HepG2 (cell line): ENCODE measurements around the gene IRS2. TPM values are rescaled to one million over a fixed set of nuclear protein-coding genes. Genes with fewer than 3 reads are reported as not detected.
A peak's percentile ranks its signal among the peaks of the same experiment; 100 is the strongest.

Source experiments
- AFF4 ChIP-seq: sonication (generic); formaldehyde crosslinking; IDR thresholded peaks from 2 replicates; pipeline ENCODE4 v1.4.0; 2020; ENCODE audit warnings: missing genetic modification reagents
- ARID5B ChIP-seq: IDR thresholded peaks from 2 replicates; pipeline ENCODE4 v1.4.0; 2020; ENCODE audit warnings: mild to moderate bottlenecking, missing genetic modification reagents
- CENPX ChIP-seq: sonication (generic); formaldehyde crosslinking; IDR thresholded peaks from 2 replicates; pipeline ENCODE4 v1.9.0; 2021; ENCODE audit warnings: mild to moderate bottlenecking, missing genetic modification reagents, moderate library complexity
- ESRRA ChIP-seq: sonication (generic); formaldehyde crosslinking; IDR thresholded peaks from 2 replicates; pipeline ENCODE4 v1.5.1; 2020; ENCODE audit warnings: mild to moderate bottlenecking, low read depth, missing genetic modification reagents
- FOSL1 ChIP-seq: sonication (generic); formaldehyde crosslinking; IDR thresholded peaks from 2 replicates; pipeline ENCODE4 v1.9.0; 2021; ENCODE audit warnings: missing genetic modification reagents, borderline replicate concordance
- MAFG ChIP-seq: sonication (generic); formaldehyde crosslinking; IDR thresholded peaks from 2 replicates; pipeline ENCODE4 v1.5.1; 2020; ENCODE audit warnings: mild to moderate bottlenecking, missing genetic modification reagents
- REL ChIP-seq: sonication (generic); formaldehyde crosslinking; conservative IDR thresholded peaks from 2 replicates; pipeline ENCODE4 v1.8.0; 2022; ENCODE audit warnings: mild to moderate bottlenecking, missing genetic modification reagents, moderate library complexity
- SKI ChIP-seq: fragments of 450-650 bp; IDR thresholded peaks from one replicate; pipeline ENCODE4 v1.6.1; 2018; ENCODE audit warnings: mild to moderate bottlenecking; ENCODE audit not compliant: partially characterized antibody
- SOX6 ChIP-seq, 2 experiments: fragments of 450-650 bp in 1 of 2; sonication (generic) in 1 of 2; formaldehyde crosslinking in 1 of 2; IDR thresholded peaks; 2 replicates each; pipeline versions ENCODE4 v1.4.0 to v1.6.1; 2017 to 2020; ENCODE audit warnings: antibody characterized with exemption in 1 of 2, mild to moderate bottlenecking in 1 of 2, missing genetic modification reagents in 1 of 2
- SP5 ChIP-seq: IDR thresholded peaks from 2 replicates; pipeline ENCODE4 v1.6.1; 2016; ENCODE audit warnings: low read depth, borderline replicate concordance
- ZNF331 ChIP-seq: sonication (generic); formaldehyde crosslinking; IDR thresholded peaks from 2 replicates; pipeline ENCODE4 v1.4.0; 2020; ENCODE audit warnings: missing genetic modification reagents
- polyA plus RNA-seq, 8 experiments: library from polyadenylated mRNA; depleted of rRNA in 3 of 8; stranded (reverse) in 7 of 8; unstranded in 1 of 8; fragments of >200 nt; fragmentation: Illumina TruSeq in 4 of 8; extraction: Trizol in 4 of 8; gene quantifications; 2 replicates each; pipeline versions ENCODE4 v1.2.1 to v1.2.3, GENCODE V29; 2011 to 2016; ENCODE audit warnings: low read depth in 4 of 8, missing spikeins in 1 of 8, mixed read lengths in 1 of 8; ENCODE audit not compliant: insufficient read depth in 1 of 8
- total RNA-seq, 5 experiments: library from RNA; depleted of rRNA; stranded (reverse); fragments of >200 nt; fragmentation: Illumina TruSeq; extraction: Trizol; gene quantifications; 2 replicates each; pipeline ENCODE4 v1.2.3, GENCODE V29; 2016; ENCODE audit warnings: low read depth in 1 of 5
- TF ChIP-seq, protein P1 (sequence below): sonication (generic); formaldehyde crosslinking; IDR thresholded peaks from 2 replicates; pipeline ENCODE4 v1.9.0; 2021; ENCODE audit warnings: missing genetic modification reagents, mild to moderate bottlenecking, borderline replicate concordance
- TF ChIP-seq, protein P2 (sequence below): sonication (generic); formaldehyde crosslinking; IDR thresholded peaks from 2 replicates; pipeline ENCODE4 v1.4.0; 2020; ENCODE audit warnings: missing genetic modification reagents
- TF ChIP-seq, protein P3 (sequence below): IDR thresholded peaks from 2 replicates; pipeline ENCODE4 v1.6.1; 2012; ENCODE audit warnings: low read depth, low read length, improper control_type of control experiment
- TF ChIP-seq, protein P4 (sequence below): sonication (generic); formaldehyde crosslinking; IDR thresholded peaks from 2 replicates; pipeline ENCODE4 v1.4.0; 2020; ENCODE audit warnings: missing genetic modification reagents

The IRS2 gene
- total and polyA plus RNA-seq, 2 of the 13 experiments (the other 11 are each of a cell fraction or from before 2014, with no cell fraction given): 0.02 to 0.04 TPM

GRCh38 chr13:109802936-109803335 is 16.6 kb upstream of the IRS2 start (continued):
- peak; percentile 80 for TF ChIP-seq ARID5B (CRISPR knock-in tag)
- TF ChIP-seq, protein P1, sequence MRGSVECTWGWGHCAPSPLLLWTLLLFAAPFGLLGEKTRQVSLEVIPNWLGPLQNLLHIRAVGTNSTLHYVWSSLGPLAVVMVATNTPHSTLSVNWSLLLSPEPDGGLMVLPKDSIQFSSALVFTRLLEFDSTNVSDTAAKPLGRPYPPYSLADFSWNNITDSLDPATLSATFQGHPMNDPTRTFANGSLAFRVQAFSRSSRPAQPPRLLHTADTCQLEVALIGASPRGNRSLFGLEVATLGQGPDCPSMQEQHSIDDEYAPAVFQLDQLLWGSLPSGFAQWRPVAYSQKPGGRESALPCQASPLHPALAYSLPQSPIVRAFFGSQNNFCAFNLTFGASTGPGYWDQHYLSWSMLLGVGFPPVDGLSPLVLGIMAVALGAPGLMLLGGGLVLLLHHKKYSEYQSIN (CRISPR knock-in tag): no peak
- TF ChIP-seq AFF4 (CRISPR knock-in tag): no peak
- peak; percentile 99 for TF ChIP-seq ESRRA (CRISPR knock-in tag)
- TF ChIP-seq, protein P2, sequence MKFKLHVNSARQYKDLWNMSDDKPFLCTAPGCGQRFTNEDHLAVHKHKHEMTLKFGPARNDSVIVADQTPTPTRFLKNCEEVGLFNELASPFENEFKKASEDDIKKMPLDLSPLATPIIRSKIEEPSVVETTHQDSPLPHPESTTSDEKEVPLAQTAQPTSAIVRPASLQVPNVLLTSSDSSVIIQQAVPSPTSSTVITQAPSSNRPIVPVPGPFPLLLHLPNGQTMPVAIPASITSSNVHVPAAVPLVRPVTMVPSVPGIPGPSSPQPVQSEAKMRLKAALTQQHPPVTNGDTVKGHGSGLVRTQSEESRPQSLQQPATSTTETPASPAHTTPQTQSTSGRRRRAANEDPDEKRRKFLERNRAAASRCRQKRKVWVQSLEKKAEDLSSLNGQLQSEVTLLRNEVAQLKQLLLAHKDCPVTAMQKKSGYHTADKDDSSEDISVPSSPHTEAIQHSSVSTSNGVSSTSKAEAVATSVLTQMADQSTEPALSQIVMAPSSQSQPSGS (CRISPR knock-in tag): peak; percentile 45; the same call in 1 of the 2 replicates
- no peak for TF ChIP-seq SP5 (CRISPR knock-in tag)
- TF ChIP-seq FOSL1: peak; percentile 81; the same call in 1 of the 2 replicates
- TF ChIP-seq SOX6 (IDR thresholded peaks at IDR 0.05): no peak
- TF ChIP-seq SOX6 (CRISPR knock-in tag; IDR thresholded peaks at IDR 0.05): peak; percentile 53; the same call in 1 of the 2 replicates
- TF ChIP-seq SKI: no peak
- TF ChIP-seq REL: no peak
- no peak for TF ChIP-seq CENPX
- TF ChIP-seq, protein P3, sequence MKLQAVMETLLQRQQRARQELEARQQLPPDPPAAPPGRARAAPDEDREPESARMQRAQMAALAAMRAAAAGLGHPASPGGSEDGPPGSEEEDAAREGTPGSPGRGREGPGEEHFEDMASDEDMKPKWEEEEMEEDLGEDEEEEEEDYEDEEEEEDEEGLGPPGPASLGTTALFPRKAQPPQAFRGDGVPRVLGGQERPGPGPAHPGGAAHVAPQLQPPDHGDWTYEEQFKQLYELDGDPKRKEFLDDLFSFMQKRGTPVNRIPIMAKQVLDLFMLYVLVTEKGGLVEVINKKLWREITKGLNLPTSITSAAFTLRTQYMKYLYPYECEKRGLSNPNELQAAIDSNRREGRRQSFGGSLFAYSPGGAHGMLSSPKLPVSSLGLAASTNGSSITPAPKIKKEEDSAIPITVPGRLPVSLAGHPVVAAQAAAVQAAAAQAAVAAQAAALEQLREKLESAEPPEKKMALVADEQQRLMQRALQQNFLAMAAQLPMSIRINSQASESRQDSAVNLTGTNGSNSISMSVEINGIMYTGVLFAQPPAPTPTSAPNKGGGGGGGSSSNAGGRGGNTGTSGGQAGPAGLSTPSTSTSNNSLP: no peak
- TF ChIP-seq MAFG (CRISPR knock-in tag): peak; percentile 72; the same call in 1 of the 2 replicates
- TF ChIP-seq ZNF331 (CRISPR knock-in tag): peak; percentile 80
- TF ChIP-seq, protein P4, sequence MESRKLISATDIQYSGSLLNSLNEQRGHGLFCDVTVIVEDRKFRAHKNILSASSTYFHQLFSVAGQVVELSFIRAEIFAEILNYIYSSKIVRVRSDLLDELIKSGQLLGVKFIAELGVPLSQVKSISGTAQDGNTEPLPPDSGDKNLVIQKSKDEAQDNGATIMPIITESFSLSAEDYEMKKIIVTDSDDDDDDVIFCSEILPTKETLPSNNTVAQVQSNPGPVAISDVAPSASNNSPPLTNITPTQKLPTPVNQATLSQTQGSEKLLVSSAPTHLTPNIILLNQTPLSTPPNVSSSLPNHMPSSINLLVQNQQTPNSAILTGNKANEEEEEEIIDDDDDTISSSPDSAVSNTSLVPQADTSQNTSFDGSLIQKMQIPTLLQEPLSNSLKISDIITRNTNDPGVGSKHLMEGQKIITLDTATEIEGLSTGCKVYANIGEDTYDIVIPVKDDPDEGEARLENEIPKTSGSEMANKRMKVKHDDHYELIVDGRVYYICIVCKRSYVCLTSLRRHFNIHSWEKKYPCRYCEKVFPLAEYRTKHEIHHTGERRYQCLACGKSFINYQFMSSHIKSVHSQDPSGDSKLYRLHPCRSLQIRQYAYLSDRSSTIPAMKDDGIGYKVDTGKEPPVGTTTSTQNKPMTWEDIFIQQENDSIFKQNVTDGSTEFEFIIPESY (CRISPR knock-in tag): 0 out of 2 replicates have a peak, but pooled peaks have one; percentile 17
